Gastrocnemius medialis (tissue), 4 donors: ENCODE results near the gene LDLRAD4. TPM values are rescaled to one million over a fixed set of nuclear protein-coding genes. Genes with fewer than 3 reads are reported as not detected.
A peak's percentile ranks its signal among the peaks of the same experiment; 100 is the strongest.

Experiments used
- ATAC-seq, 2 donors: fragments of 150-250 bp; one replicate each; pipeline ENCODE4 v1.9.1; 2016
- DNase-seq, 2 donors: peaks; one replicate each; pipeline ENCODE4 v3.0.0-alpha.2; 2019
- H3K27ac ChIP-seq, 4 donors: fragments of 200-600 bp; sonication (generic); 1 replicate in 1 of 4; 2 replicates in 3 of 4; pipeline ENCODE4 v1.5.1; 2016 to 2018; ENCODE audit warnings: mild to moderate bottlenecking in 2 of 4, moderate library complexity in 1 of 4
- H3K27me3 ChIP-seq, 3 donors: fragments of 200-600 bp; sonication (generic) in 2 of 3; 1 replicate in 1 of 3; 2 replicates in 2 of 3; pipeline versions ENCODE4 v1.5.1 to v1.6.0; 2016 to 2019; ENCODE audit warnings: mild to moderate bottlenecking in 1 of 3, moderate library complexity in 1 of 3
- H3K36me3 ChIP-seq, 2 donors: fragments of 200-600 bp; sonication (generic) in 1 of 2; one replicate each; pipeline ENCODE4 v1.5.1; 2017 to 2018
- H3K4me1 ChIP-seq, 2 donors: fragments of 200-600 bp; sonication (generic) in 1 of 2; one replicate each; pipeline ENCODE4 v1.5.1; 2016 to 2017; ENCODE audit warnings: mild to moderate bottlenecking in 2 of 2
- H3K4me3 ChIP-seq, 4 donors: fragments of 200-600 bp; sonication (generic) in 3 of 4; 1 replicate in 1 of 4; 2 replicates in 3 of 4; pipeline ENCODE4 v1.5.1; 2016 to 2019; ENCODE audit warnings: mild to moderate bottlenecking in 2 of 4
- H3K9me3 ChIP-seq, 3 donors: fragments of 200-600 bp; sonication (generic) in 2 of 3; 1 replicate in 1 of 3; 2 replicates in 2 of 3; pipeline ENCODE4 v1.5.1; 2016 to 2019
- POLR2A ChIP-seq, 2 donors: fragments of 450-650 bp; IDR thresholded peaks; one replicate each; pipeline ENCODE4 v1.6.1; 2017; ENCODE audit warnings: antibody characterized with exemption in 2 of 2, mild to moderate bottlenecking in 2 of 2, moderate library complexity in 2 of 2
- in situ Hi-C, 4 donors: fragments of 200-750 bp; cut with MboI; loops; one replicate each; pipeline versions ENCODE4 v1.15.0 to v1.8.0; 2017; ENCODE audit warnings: low sequenced_read_pairs in 4 of 4
- intact Hi-C: fragments of 100-400 bp; cut with DNase I; formaldehyde crosslinking; loops from one replicate; pipeline ENCODE4 v1.15.1; 2023; ENCODE audit warnings: low total_unique reads
- total RNA-seq, 4 donors: library from RNA; depleted of rRNA; stranded (reverse); fragments of >200 nt; gene quantifications; one replicate each; pipeline versions ENCODE4 v1.1.0 to v1.2.3, GENCODE V29; 2016
- TF ChIP-seq, protein P1 (sequence below), 5 experiments: fragments of 450-650 bp in 3 of 5; fragments of 200-600 bp in 2 of 5; sonication (generic) in 2 of 5; IDR thresholded peaks in 4 of 5; conservative IDR thresholded peaks in 1 of 5; 1 replicate in 4 of 5; 2 replicates in 1 of 5; pipeline ENCODE4 v1.5.1; 2016 to 2019; ENCODE audit warnings: antibody characterized with exemption in 5 of 5, mild to moderate bottlenecking in 3 of 5, moderate library complexity in 3 of 5

Gene LDLRAD4
- total RNA-seq, 4 donors from 2014 or later: 3.9 to 11.1 (median 6.5) TPM

DNA sequence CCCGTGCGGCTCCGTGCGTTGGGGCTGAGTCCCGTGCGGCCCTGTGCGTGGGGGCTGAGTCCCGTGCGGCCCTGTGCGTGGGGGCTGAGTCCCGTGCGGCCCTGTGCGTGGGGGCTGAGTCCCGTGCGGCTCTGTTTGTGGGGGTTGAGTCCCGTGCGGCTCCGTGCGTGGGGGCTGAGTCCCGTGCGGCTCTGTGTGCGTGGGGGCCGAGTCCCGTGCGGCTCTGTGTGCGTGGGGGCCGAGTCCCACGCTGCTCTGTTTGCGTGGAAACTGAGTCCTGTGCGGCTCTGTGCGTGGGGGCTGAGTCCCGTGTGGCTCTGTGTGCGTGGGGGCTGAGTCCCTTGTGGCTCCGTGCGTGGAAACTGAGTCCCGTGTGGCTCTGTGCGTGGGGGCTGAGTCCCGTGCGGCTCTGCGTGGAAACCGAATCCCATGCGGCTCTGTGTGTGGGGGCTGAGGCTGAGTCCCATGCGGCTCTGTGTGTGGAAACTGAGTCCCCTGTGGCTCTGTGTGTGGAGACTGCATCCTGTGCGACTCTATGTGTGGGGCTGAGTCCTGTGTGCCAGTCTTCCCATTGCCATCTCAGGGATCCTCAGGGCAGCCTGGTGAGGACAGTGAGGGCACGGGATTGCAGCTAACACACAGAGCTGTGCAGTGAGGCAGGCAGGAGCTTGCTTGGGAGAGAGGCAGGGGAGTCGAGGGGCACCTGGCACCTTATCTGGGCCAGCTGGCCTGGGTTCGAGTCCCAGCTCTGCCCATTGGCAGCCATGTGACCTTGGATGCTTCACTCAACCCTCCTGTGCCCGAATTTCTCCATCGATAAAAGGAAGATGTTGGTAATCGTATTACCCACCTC, 44.5 kb downstream of the LDLRAD4 start:
- intact Hi-C loops: no loop called here
- Histone ChIP-seq H3K4me3 (no peak overlapping the region), H3K27me3 (no peaks in the 10 kb centered on the region), H3K9me3 (no peaks in the 10 kb centered on the region), H3K27ac (no peak overlapping the region), H3K4me1 (peaks cover 59 to 72% of the 10 kb centered on the region in 2 donors), H3K36me3 (no peaks in the 10 kb centered on the region)
- ATAC-seq (no peak), DNase-seq (no peak)
- no peak for TF ChIP-seq POLR2A (IDR thresholded peaks at IDR 0.05)
- TF ChIP-seq, protein P1, sequence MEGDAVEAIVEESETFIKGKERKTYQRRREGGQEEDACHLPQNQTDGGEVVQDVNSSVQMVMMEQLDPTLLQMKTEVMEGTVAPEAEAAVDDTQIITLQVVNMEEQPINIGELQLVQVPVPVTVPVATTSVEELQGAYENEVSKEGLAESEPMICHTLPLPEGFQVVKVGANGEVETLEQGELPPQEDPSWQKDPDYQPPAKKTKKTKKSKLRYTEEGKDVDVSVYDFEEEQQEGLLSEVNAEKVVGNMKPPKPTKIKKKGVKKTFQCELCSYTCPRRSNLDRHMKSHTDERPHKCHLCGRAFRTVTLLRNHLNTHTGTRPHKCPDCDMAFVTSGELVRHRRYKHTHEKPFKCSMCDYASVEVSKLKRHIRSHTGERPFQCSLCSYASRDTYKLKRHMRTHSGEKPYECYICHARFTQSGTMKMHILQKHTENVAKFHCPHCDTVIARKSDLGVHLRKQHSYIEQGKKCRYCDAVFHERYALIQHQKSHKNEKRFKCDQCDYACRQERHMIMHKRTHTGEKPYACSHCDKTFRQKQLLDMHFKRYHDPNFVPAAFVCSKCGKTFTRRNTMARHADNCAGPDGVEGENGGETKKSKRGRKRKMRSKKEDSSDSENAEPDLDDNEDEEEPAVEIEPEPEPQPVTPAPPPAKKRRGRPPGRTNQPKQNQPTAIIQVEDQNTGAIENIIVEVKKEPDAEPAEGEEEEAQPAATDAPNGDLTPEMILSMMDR (IDR thresholded peaks at IDR 0.05 in 4 of 5, conservative IDR thresholded peaks at IDR 0.05 in 1 of 5): no peak
- in situ Hi-C loops: no loop called here

DNA sequence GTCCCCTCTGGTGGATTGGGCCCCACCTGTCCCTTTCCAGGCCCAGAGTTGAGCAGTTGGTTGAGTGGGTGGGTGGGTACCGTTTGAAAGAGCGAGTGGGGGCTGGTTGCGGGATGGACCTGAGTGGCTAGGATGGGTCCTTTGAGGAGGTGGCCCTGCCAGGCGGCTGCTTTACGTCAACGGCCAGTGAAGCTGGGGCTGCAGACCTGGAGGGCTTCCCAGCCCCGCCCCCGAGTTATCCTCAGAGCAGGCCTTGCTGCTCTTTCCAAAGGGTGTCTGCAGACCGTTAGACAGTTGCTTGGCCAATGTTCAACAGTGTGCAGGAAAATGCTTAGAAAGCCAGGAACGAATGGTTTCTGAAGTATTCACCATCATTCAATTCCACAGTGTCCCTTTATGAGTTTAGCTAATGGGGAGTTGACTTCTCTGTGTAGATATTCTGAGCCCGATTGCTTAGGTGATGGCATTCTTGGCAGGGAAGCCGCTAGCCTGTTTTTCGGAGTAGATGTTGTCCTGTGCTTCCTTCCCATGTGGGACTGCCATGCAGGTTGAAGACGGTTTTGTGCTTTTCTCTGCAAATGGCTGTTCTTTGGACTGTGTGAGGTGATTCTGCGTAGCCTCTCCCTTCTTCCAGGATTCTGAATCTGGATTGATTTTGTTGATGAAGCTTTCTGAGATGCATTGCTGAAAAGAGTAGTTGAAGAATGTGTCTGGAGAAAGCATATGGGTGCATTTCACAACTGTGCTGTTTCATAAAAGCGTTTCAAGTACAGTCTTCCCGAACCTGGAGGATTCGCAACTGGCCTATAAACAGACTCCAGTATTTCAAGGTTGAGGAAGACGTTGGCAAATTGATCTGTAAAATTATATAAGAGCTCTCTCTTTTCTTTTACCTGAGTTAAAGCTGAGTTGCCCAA, 45.8 kb downstream of the LDLRAD4 start:
- Histone ChIP-seq H3K27me3 (no peaks in the 10 kb centered on the region), H3K4me3 (no peak overlapping the region)

DNA sequence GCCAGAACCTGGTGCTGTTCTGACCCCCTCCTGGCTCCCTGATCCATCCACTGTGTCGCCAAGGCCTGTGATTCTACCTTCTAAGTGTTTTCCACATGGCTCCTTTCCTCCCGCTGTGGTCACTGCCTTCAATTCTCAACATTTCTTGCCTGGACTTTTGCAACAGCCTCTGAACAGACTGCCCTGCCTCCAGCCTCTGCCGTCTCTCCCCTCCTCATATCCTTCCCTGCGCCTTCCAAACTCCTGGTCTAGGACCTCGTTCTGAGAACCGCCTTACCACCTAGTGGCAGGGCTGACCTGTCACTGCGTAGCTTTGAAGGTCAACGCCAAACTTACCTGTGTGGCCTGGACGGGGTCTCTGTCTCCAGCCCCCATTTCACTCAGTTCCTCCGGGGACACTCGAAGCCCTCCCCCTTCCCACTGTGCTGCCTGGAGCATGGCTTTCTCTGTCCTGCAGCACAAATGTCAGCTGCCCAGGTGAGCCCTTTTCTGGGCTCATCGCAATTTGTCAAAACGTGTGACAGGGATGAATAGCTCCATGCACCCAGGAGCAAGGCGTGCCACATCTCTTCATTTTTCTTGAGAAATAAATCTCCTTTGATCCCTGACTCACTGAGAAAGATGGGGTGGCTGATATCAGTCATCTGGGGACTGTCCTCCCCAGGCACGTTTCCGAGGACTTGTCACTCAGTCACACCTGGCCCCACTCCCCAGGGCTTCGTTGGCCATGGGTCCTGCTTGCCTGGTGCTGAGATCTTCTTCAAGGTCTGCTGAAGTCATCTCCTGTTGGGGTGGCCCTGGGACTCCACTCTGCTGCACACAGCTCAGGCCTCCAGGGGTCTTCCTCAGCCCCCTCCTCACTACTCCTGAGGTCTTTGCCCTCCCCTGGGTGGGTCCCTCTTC, 46.7 kb downstream of the LDLRAD4 start:
- Histone ChIP-seq H3K9me3 (no peaks in the 10 kb centered on the region), H3K4me1 (peaks cover 66 to 77% of the 10 kb centered on the region in 2 donors), H3K27me3 (no peaks in the 10 kb centered on the region), H3K27ac (no peak overlapping the region), H3K36me3 (no peaks in the 10 kb centered on the region), H3K4me3 (no peak overlapping the region)
- ATAC-seq (no peak), DNase-seq (no peak)
- TF ChIP-seq, protein P1 (IDR thresholded peaks at IDR 0.05 in 4 of 5, conservative IDR thresholded peaks at IDR 0.05 in 1 of 5): no peak
- no peak for TF ChIP-seq POLR2A (IDR thresholded peaks at IDR 0.05)
- intact Hi-C loops (loop anchor here (5.0 kb wide), 1 partner anchor 48 kb away; the partner anchor contains the start of gene LDLRAD4), in situ Hi-C loops (no loop called here)

More for the DNA sequence above, 45.8 kb downstream of the LDLRAD4 start:
- intact Hi-C loops: loop anchor here (5.0 kb wide), 1 partner anchor 47 kb away; the partner anchor contains the start of gene LDLRAD4
- Histone ChIP-seq H3K4me1 (peaks cover 65 to 77% of the 10 kb centered on the region in 2 donors), H3K27ac (no peak overlapping the region), H3K36me3 (no peaks in the 10 kb centered on the region), H3K9me3 (no peaks in the 10 kb centered on the region)
- in situ Hi-C loops: no loop called here
- ATAC-seq (no peak), DNase-seq (no peak)
- TF ChIP-seq, protein P1 (IDR thresholded peaks at IDR 0.05 in 4 of 5, conservative IDR thresholded peaks at IDR 0.05 in 1 of 5): no peak
- TF ChIP-seq POLR2A (IDR thresholded peaks at IDR 0.05): no peak

DNA sequence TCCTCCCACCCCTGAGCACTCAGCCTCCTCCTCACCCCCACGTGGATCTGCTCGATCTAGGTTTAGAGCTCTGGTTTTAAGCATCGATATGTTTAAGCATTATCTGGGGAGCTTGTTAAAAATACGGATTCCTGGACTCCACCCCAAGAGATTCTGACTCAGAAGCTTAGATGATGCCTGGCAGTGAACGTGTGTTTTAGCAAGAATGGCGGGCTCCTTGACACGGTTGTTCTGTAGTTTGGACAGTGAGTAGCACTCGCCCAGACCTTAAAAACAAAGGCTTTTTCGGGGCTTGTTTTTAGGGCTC, 47.3 kb downstream of the LDLRAD4 start:
- no peaks in the 10 kb centered on the region for H3K36me3 ChIP-seq
- peaks cover 60 to 71% of the 10 kb centered on the region in 2 donors for H3K4me1 ChIP-seq
- TF ChIP-seq, protein P1 (IDR thresholded peaks at IDR 0.05 in 4 of 5, conservative IDR thresholded peaks at IDR 0.05 in 1 of 5): no peak
- TF ChIP-seq POLR2A (IDR thresholded peaks at IDR 0.05): no peak
- intact Hi-C loops (loop anchor here (5.0 kb wide), 1 partner anchor 49 kb away; the partner anchor contains the start of gene LDLRAD4), in situ Hi-C loops (no loop called here)
- H3K27me3 ChIP-seq: no peaks in the 10 kb centered on the region
- H3K9me3 ChIP-seq: no peaks in the 10 kb centered on the region
- peak overlapping the region in 1 of 4 donors; percentile 38 for H3K4me3 ChIP-seq
- DNase-seq: no peak
- peak overlapping the region in 3 of 4 donors; percentile 41 to 56 (median 50) for H3K27ac ChIP-seq
- ATAC-seq: no peak
